Astrocyte (in vitro differentiated cells and primary cell): Measurements from ENCODE around the gene TMEM200A.

Experiments used
- EZH2 ChIP-seq: IDR thresholded peaks from 2 replicates; pipeline ENCODE4 v1.6.1; 2012; ENCODE audit warnings: mild to moderate bottlenecking, low read length, inconsistent platforms; ENCODE audit not compliant: insufficient read depth
- TF ChIP-seq, protein P1 (sequence below): IDR thresholded peaks from 2 replicates; pipeline ENCODE4 v1.5.1; 2011; ENCODE audit warnings: low read depth, mild to moderate bottlenecking, inconsistent platforms, low read length, moderate library complexity; ENCODE audit not compliant: insufficient read depth

DNA sequence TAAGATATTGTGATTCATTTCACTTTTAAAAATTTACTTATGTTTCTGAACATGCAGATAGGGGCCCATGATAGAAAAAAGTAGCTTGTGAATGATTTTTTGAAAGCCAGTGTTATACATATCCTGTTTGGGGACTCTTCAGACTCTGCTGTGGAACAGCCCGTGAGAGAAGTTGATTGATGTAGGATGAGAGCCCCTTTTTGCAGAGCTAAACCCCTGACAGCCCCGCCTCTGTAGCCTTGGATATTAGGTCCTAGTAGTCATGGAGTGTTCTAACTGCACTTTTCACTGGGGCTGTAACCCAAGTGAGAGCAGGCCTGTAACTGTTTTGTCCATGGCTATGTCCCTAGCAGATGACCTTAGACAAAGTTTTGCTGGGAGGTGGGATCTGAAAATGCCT lies 8.2 kb downstream of the TMEM200A start:
- TF ChIP-seq, protein P1, sequence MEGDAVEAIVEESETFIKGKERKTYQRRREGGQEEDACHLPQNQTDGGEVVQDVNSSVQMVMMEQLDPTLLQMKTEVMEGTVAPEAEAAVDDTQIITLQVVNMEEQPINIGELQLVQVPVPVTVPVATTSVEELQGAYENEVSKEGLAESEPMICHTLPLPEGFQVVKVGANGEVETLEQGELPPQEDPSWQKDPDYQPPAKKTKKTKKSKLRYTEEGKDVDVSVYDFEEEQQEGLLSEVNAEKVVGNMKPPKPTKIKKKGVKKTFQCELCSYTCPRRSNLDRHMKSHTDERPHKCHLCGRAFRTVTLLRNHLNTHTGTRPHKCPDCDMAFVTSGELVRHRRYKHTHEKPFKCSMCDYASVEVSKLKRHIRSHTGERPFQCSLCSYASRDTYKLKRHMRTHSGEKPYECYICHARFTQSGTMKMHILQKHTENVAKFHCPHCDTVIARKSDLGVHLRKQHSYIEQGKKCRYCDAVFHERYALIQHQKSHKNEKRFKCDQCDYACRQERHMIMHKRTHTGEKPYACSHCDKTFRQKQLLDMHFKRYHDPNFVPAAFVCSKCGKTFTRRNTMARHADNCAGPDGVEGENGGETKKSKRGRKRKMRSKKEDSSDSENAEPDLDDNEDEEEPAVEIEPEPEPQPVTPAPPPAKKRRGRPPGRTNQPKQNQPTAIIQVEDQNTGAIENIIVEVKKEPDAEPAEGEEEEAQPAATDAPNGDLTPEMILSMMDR = no peak
- no peak for TF ChIP-seq EZH2
